ENCODE measurements around the gene CNNM1. TPM values are rescaled to one million over a fixed set of nuclear protein-coding genes. Genes with fewer than 3 reads are reported as not detected.

The CNNM1 gene
- total RNA-seq, 3 donors from 2014 or later: 0.24 to 1.2 (median 0.38) TPM

DNA sequence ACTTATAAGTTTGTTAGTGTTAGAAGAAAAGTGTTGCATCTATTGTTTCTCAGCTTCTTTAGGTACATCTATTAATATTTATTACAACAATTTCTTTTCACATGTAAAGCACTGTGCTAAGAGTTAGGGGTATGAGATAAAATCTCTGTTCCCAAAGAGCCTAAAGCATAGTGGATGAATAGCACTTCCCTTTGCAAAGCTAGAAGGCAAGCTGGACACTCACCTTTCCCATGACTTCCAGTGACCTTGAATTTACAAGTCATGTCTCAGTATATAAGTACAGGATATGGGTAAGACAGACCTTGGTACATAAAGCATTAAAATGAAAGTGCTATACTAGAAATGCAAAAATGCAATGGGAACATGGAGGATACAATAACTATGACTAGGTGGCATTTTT lies 8.7 kb downstream of the CNNM1 start:
- ATAC-seq (no peak), DNase-seq (no peak)
- no peaks in the 10 kb centered on the region for H3K36me3 ChIP-seq (ENCODE audit: low read depth)
- no peak overlapping the region for H3K4me3 ChIP-seq
- TF ChIP-seq CTCF (IDR thresholded peaks at IDR 0.05): no peak
- no peaks in the 10 kb centered on the region for H3K9me3 ChIP-seq
- H3K4me1 ChIP-seq (ENCODE audit: low read depth): no peaks in the 10 kb centered on the region
- intact Hi-C loops (cut with DNase I, micrococcal nuclease): no loop called here

DNA sequence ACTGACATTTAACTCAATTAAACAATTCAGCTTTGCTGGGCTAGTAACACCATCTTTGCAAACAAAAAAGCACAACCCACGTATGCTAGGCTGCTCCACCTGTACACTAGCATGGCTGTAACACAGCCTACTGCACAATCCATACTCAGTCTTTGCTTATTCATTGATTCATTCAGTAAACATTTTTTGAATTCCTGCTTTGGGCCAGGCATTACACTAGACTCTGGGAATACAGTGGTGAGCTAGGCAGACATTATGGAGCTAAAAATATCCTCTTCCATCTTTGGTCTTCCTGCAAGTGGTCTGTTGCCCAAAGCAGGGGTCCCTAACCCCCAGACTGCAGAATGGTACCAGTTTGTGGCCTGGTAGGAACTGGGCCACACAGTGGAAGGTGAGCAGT lies 9.9 kb downstream of the CNNM1 start:
- no peak overlapping the region for H3K4me3 ChIP-seq
- H3K4me1 ChIP-seq (ENCODE audit: low read depth): no peaks in the 10 kb centered on the region
- H3K9me3 ChIP-seq: no peaks in the 10 kb centered on the region
- TF ChIP-seq CTCF (IDR thresholded peaks at IDR 0.05): no peak
- no peaks in the 10 kb centered on the region for H3K36me3 ChIP-seq (ENCODE audit: low read depth)
- intact Hi-C loops (cut with DNase I, micrococcal nuclease): no loop called here
- no peak for DNase-seq
- ATAC-seq: no peak

DNA sequence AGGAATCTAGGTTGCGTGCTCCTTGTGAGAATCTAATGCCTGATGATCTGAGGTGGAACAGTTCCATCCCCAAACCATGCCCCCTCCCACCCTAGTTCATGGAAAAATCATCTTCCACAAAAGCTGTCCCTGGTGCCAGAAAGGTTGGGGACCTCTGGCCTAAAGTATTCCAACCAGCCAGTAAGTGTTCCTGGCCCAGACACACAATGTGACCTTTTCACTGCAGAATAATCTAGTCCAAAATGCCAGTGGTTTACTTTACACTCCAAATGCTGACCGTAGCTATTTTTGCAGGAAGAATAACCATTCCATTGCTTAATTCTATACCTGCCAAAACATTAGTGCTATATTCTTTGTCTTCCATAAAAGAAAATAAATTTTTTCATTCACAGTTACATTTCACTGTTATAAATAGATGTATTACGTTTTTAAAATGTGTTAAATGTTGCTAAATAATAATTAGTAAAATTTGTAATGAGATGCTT lies 10.4 kb downstream of the CNNM1 start:
- intact Hi-C loops (cut with DNase I, micrococcal nuclease): no loop called here
- no peaks in the 10 kb centered on the region for H3K9me3 ChIP-seq
- no peak for ATAC-seq
- H3K36me3 ChIP-seq (ENCODE audit: low read depth): no peaks in the 10 kb centered on the region
- TF ChIP-seq CTCF (IDR thresholded peaks at IDR 0.05): no peak
- H3K4me1 ChIP-seq (ENCODE audit: low read depth): no peaks in the 10 kb centered on the region
- no peak overlapping the region for H3K4me3 ChIP-seq
- no peak for DNase-seq

- intact Hi-C loops (cut with DNase I, micrococcal nuclease): no loop called here
- ATAC-seq (no peak), DNase-seq (no peak)
- TF ChIP-seq CTCF (IDR thresholded peaks at IDR 0.05): no peak
- no peak overlapping the region for H3K4me3 ChIP-seq
- H3K4me1 ChIP-seq (ENCODE audit: low read depth): no peaks in the 10 kb centered on the region
- no peaks in the 10 kb centered on the region for H3K36me3 ChIP-seq (ENCODE audit: low read depth)
- H3K9me3 ChIP-seq: no peaks in the 10 kb centered on the region
Measured at GRCh38 chr10:99340650-99341049, 11.5 kb downstream of the CNNM1 start.

DNA sequence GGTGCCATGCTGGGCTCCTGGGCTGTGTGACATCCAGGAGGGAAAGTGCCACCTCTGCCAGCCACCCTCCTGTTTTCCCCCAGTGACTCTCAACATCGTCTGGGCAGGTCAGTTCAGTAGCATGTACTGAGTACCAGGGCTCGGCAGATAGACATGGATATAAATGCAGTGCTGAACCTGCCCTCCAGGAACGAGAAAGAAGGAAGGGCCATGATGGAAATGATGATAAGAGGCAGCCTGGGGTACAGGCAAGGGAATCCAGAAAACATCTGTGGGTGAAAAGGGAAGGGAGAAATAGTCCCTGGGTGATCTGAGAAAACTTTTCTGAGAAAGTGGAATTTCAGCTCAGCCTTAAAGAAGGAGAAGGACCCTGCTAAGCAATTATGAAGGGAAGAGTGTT lies 12.1 kb downstream of the CNNM1 start:
- Histone ChIP-seq H3K4me1 (ENCODE audit: low read depth) (no peaks in the 10 kb centered on the region), H3K36me3 (ENCODE audit: low read depth) (no peaks in the 10 kb centered on the region), H3K4me3 (no peak overlapping the region), H3K9me3 (no peaks in the 10 kb centered on the region)
- intact Hi-C loops (cut with DNase I, micrococcal nuclease): no loop called here
- DNase-seq (no peak), ATAC-seq (no peak)
- TF ChIP-seq CTCF (IDR thresholded peaks at IDR 0.05): no peak

DNA sequence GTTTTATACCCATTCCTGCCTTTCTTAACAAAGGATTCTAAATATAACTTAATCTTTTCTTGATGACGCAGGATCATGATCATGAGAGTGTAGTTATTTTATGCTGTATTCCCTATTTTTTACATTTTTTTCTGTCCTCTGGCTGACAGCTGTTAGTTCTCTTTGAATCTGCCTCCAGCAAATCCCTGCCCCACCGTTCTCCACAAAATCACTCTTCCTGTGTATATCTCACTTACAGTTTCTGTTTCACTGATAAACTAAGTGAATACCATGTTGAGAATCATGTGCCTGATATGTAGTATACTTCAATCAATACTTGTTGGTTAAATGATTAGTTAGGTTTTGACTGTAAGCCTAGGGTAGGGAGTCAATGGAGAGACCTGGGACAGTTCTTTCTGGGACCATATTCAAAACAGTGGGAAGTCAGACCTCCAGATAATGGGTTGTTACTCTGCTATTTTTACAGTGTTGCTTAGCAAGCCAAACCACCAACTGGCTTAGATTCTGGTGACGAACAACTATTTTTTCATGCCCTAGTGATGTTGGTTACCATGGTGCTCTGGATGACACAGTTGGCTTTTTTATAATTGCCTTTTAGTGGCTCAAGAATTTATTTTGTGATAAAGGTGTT lies 12.8 kb downstream of the CNNM1 start:
- Histone ChIP-seq H3K4me3 (no peak overlapping the region), H3K4me1 (ENCODE audit: low read depth) (no peaks in the 10 kb centered on the region), H3K9me3 (no peaks in the 10 kb centered on the region), H3K36me3 (ENCODE audit: low read depth) (no peaks in the 10 kb centered on the region)
- ATAC-seq (peak; percentile 12), DNase-seq (no peak)
- intact Hi-C loops (cut with DNase I, micrococcal nuclease): no loop called here
- TF ChIP-seq CTCF (IDR thresholded peaks at IDR 0.05): no peak

Measured in mucosa of descending colon (tissue), 3 donors.